WTC11 (cell line): Measurements from ENCODE around the gene GSG1L. TPM values are rescaled to one million over a fixed set of nuclear protein-coding genes. Genes with fewer than 3 reads are reported as not detected.

Source experiments
- ATAC-seq: fragments of 200-7000 bp; cut with Tn5 transposase; 2 replicates; pipeline ENCODE4 v1.10.0; 2021; ENCODE audit warnings: mild to moderate bottlenecking, moderate library complexity
- CTCF ChIA-PET: fragments of 300-600 bp; sonication (Branson Sonifier 250); formaldehyde crosslinking; loops from one replicate; lab custom pipeline; 2021; ENCODE audit warnings: antibody characterized with exemption; lab: Charles Lee
- POLR2A ChIA-PET: fragments of 350-600 bp; sonication (Branson Sonifier 250); formaldehyde crosslinking; loops from one replicate; lab custom pipeline; 2021; ENCODE audit warnings: antibody characterized with exemption; lab: Charles Lee
- DNase-seq: peaks from one replicate; pipeline ENCODE4 v3.0.0; 2021; ENCODE audit warnings: low spot score
- H3K27ac Mint-ChIP-seq: 2 replicates; pipeline ENCODE4 v1.8.0; 2021; ENCODE audit warnings: mixed read lengths
- H3K27me3 Mint-ChIP-seq: 2 replicates; pipeline ENCODE4 v1.8.0; 2021; ENCODE audit warnings: low read depth, mild to moderate bottlenecking, moderate library complexity, mixed read lengths
- H3K36me3 Mint-ChIP-seq: 2 replicates; pipeline ENCODE4 v1.8.0; 2021; ENCODE audit warnings: mixed read lengths
- H3K4me1 Mint-ChIP-seq: 2 replicates; pipeline ENCODE4 v1.8.0; 2022; ENCODE audit warnings: mixed read lengths
- H3K4me3 Mint-ChIP-seq: 2 replicates; pipeline ENCODE4 v1.8.0; 2021; ENCODE audit warnings: mild to moderate bottlenecking, moderate library complexity, mixed read lengths
- H3K9me3 Mint-ChIP-seq: 2 replicates; pipeline ENCODE4 v1.8.0; 2021; ENCODE audit warnings: mixed read lengths
- FOXK1 ChIP-seq: sonication (generic); formaldehyde crosslinking; IDR thresholded peaks from 2 replicates; pipeline ENCODE4 v1.8.0; 2022; ENCODE audit warnings: mild to moderate bottlenecking, moderate library complexity, missing genetic modification reagents
- FOXP4 ChIP-seq: sonication (generic); formaldehyde crosslinking; IDR thresholded peaks from 2 replicates; pipeline ENCODE4 v1.8.0; 2022; ENCODE audit warnings: mild to moderate bottlenecking, missing genetic modification reagents
- GRHL2 ChIP-seq: fragments of 250-450 bp; sonication (Bioruptor Pico); IDR thresholded peaks from 2 replicates; pipeline ENCODE4 v1.8.0; 2022; ENCODE audit warnings: mild to moderate bottlenecking, moderate library complexity; ENCODE audit not compliant: insufficient replicate concordance, severe bottlenecking
- IRF2 ChIP-seq: sonication (generic); formaldehyde crosslinking; IDR thresholded peaks from 2 replicates; pipeline ENCODE4 v1.8.0; 2022; ENCODE audit warnings: low read depth, missing genetic modification reagents, borderline replicate concordance
- MYBL2 ChIP-seq: sonication (generic); formaldehyde crosslinking; IDR thresholded peaks from 2 replicates; pipeline ENCODE4 v1.8.1; 2023; ENCODE audit warnings: mild to moderate bottlenecking, moderate library complexity, missing genetic modification reagents
- NFATC4 ChIP-seq: fragments of 250-450 bp; sonication (Bioruptor Pico); IDR thresholded peaks from 2 replicates; pipeline ENCODE4 v1.9.0; 2021; ENCODE audit warnings: mild to moderate bottlenecking
- NFE2L1 ChIP-seq: sonication (generic); formaldehyde crosslinking; IDR thresholded peaks from 2 replicates; pipeline ENCODE4 v1.8.1; 2023; ENCODE audit warnings: missing genetic modification reagents
- NR3C1 ChIP-seq: sonication (generic); formaldehyde crosslinking; conservative IDR thresholded peaks from 2 replicates; pipeline ENCODE4 v1.8.1; 2023; ENCODE audit warnings: low read depth, mild to moderate bottlenecking, missing genetic modification reagents
- OVOL2 ChIP-seq: fragments of 250-450 bp; sonication (Bioruptor Pico); IDR thresholded peaks from 2 replicates; pipeline ENCODE4 v1.9.0; 2021; ENCODE audit warnings: mild to moderate bottlenecking, borderline replicate concordance
- TEAD1 ChIP-seq: sonication (generic); formaldehyde crosslinking; IDR thresholded peaks from 2 replicates; pipeline ENCODE4 v1.8.0; 2022; ENCODE audit warnings: mild to moderate bottlenecking, missing genetic modification reagents
- ZNF219 ChIP-seq: sonication (generic); formaldehyde crosslinking; IDR thresholded peaks from 2 replicates; pipeline ENCODE4 v1.8.0; 2023; ENCODE audit warnings: missing genetic modification reagents, mild to moderate bottlenecking, borderline replicate concordance
- ZNF396 ChIP-seq: fragments of 250-450 bp; sonication (Bioruptor Pico); IDR thresholded peaks from 2 replicates; pipeline ENCODE4 v1.8.0; 2021; ENCODE audit warnings: mild to moderate bottlenecking, moderate library complexity, borderline replicate concordance
- ZNF423 ChIP-seq: fragments of 250-450 bp; sonication (Bioruptor Pico); IDR thresholded peaks from 2 replicates; pipeline ENCODE4 v2.1.2; 2022; ENCODE audit warnings: mild to moderate bottlenecking, moderate library complexity
- ZNF425 ChIP-seq: fragments of 250-450 bp; sonication (Bioruptor Pico); conservative IDR thresholded peaks from 2 replicates; pipeline ENCODE4 v1.9.0; 2021; ENCODE audit warnings: mild to moderate bottlenecking
- total RNA-seq: library from RNA; stranded (reverse); gene quantifications from 3 replicates; pipeline ENCODE4 v1.2.3, GENCODE V29; 2021
- TF ChIP-seq, protein P1 (sequence below): sonication (generic); formaldehyde crosslinking; IDR thresholded peaks from 2 replicates; pipeline ENCODE4 v1.8.1; 2023; ENCODE audit warnings: mild to moderate bottlenecking, missing genetic modification reagents
- TF ChIP-seq, protein P2 (sequence below): fragments of 250-450 bp; sonication (Bioruptor Pico); IDR thresholded peaks from 2 replicates; pipeline ENCODE4 v1.9.0; 2021; ENCODE audit warnings: mild to moderate bottlenecking
- TF ChIP-seq, protein P3 (sequence below): sonication (generic); formaldehyde crosslinking; conservative IDR thresholded peaks from 2 replicates; pipeline ENCODE4 v1.8.1; 2023; ENCODE audit warnings: mild to moderate bottlenecking, low read depth, missing genetic modification reagents, moderate library complexity

Gene GSG1L
- total RNA-seq, 1 experiment from 2014 or later = 0.28 TPM

GRCh38 chr16:27945233-27945973 lies 118.1 kb downstream of the GSG1L start:
- peaks cover 4% of the 10 kb centered on the region for H3K4me1 Mint-ChIP-seq
- no peak for DNase-seq
- H3K36me3 Mint-ChIP-seq = no peaks in the 10 kb centered on the region
- peaks cover 3% of the 10 kb centered on the region; the same call in 1 of the 2 replicates for H3K27me3 Mint-ChIP-seq
- TF ChIP-seq IRF2 (CRISPR knock-in tag) = no peak
- no peak for TF ChIP-seq FOXK1 (CRISPR knock-in tag)
- no peak for TF ChIP-seq FOXP4 (CRISPR knock-in tag)
- no peak for TF ChIP-seq ZNF423
- TF ChIP-seq, protein P1, sequence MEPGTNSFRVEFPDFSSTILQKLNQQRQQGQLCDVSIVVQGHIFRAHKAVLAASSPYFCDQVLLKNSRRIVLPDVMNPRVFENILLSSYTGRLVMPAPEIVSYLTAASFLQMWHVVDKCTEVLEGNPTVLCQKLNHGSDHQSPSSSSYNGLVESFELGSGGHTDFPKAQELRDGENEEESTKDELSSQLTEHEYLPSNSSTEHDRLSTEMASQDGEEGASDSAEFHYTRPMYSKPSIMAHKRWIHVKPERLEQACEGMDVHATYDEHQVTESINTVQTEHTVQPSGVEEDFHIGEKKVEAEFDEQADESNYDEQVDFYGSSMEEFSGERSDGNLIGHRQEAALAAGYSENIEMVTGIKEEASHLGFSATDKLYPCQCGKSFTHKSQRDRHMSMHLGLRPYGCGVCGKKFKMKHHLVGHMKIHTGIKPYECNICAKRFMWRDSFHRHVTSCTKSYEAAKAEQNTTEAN (CRISPR knock-in tag) = no peak
- no peak for TF ChIP-seq ZNF396 (CRISPR knock-in tag)
- TF ChIP-seq, protein P2, sequence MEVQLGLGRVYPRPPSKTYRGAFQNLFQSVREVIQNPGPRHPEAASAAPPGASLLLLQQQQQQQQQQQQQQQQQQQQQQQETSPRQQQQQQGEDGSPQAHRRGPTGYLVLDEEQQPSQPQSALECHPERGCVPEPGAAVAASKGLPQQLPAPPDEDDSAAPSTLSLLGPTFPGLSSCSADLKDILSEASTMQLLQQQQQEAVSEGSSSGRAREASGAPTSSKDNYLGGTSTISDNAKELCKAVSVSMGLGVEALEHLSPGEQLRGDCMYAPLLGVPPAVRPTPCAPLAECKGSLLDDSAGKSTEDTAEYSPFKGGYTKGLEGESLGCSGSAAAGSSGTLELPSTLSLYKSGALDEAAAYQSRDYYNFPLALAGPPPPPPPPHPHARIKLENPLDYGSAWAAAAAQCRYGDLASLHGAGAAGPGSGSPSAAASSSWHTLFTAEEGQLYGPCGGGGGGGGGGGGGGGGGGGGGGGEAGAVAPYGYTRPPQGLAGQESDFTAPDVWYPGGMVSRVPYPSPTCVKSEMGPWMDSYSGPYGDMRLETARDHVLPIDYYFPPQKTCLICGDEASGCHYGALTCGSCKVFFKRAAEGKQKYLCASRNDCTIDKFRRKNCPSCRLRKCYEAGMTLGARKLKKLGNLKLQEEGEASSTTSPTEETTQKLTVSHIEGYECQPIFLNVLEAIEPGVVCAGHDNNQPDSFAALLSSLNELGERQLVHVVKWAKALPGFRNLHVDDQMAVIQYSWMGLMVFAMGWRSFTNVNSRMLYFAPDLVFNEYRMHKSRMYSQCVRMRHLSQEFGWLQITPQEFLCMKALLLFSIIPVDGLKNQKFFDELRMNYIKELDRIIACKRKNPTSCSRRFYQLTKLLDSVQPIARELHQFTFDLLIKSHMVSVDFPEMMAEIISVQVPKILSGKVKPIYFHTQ (CRISPR knock-in tag) = no peak
- TF ChIP-seq ZNF219 = no peak
- TF ChIP-seq NFE2L1 (CRISPR knock-in tag) = no peak
- TF ChIP-seq, protein P3, sequence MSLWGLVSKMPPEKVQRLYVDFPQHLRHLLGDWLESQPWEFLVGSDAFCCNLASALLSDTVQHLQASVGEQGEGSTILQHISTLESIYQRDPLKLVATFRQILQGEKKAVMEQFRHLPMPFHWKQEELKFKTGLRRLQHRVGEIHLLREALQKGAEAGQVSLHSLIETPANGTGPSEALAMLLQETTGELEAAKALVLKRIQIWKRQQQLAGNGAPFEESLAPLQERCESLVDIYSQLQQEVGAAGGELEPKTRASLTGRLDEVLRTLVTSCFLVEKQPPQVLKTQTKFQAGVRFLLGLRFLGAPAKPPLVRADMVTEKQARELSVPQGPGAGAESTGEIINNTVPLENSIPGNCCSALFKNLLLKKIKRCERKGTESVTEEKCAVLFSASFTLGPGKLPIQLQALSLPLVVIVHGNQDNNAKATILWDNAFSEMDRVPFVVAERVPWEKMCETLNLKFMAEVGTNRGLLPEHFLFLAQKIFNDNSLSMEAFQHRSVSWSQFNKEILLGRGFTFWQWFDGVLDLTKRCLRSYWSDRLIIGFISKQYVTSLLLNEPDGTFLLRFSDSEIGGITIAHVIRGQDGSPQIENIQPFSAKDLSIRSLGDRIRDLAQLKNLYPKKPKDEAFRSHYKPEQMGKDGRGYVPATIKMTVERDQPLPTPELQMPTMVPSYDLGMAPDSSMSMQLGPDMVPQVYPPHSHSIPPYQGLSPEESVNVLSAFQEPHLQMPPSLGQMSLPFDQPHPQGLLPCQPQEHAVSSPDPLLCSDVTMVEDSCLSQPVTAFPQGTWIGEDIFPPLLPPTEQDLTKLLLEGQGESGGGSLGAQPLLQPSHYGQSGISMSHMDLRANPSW (CRISPR knock-in tag) = no peak
- TF ChIP-seq NR3C1 (CRISPR knock-in tag) = no peak
- no peak for TF ChIP-seq NFATC4 (CRISPR knock-in tag)
- no peak for TF ChIP-seq ZNF425 (CRISPR knock-in tag)
- no peak for TF ChIP-seq GRHL2
- TF ChIP-seq OVOL2 (CRISPR knock-in tag) = no peak
- TF ChIP-seq TEAD1 (CRISPR knock-in tag) = no peak
- no peak for TF ChIP-seq MYBL2
- peaks cover 3% of the 10 kb centered on the region; the same call in 1 of the 2 replicates for H3K9me3 Mint-ChIP-seq
- peak; percentile 76 for ATAC-seq
- ChIA-PET CTCF (interaction anchor here (0.9 to 1.6 kb wide), 4 partner anchors 20 to 145 kb away, joined by 3 to 5 read pairs (median 4); no protein-coding TSS in a partner anchor), POLR2A (no interaction called here)
- H3K27ac Mint-ChIP-seq = no peak overlapping the region; the same call in 1 of the 2 replicates
- peak overlapping the region; percentile 43 for H3K4me3 Mint-ChIP-seq
